GM12878 (cell line): ENCODE measurements around the gene BOLA1. TPM values are rescaled to one million over a fixed set of nuclear protein-coding genes. Genes with fewer than 3 reads are reported as not detected.

Experiments
- CBX5 ChIP-seq: sonication (generic); IDR thresholded peaks from 2 replicates; pipeline ENCODE4 v1.6.1; 2016; ENCODE audit warnings: low read depth, moderate library complexity, mild to moderate bottlenecking, inconsistent platforms
- CEBPZ ChIP-seq: fragments of 150-350 bp; IDR thresholded peaks from 2 replicates; pipeline ENCODE4 v1.6.1; 2016; ENCODE audit warnings: low read depth, low read length
- CUX1 ChIP-seq: IDR thresholded peaks from 2 replicates; pipeline ENCODE4 v1.6.1; 2012; ENCODE audit warnings: improper control_type of control experiment, low read depth, low read length; ENCODE audit not compliant: insufficient replicate concordance
- EED ChIP-seq: sonication (generic); IDR thresholded peaks from 2 replicates; pipeline ENCODE4 v1.6.1; 2016; ENCODE audit warnings: antibody characterized with exemption, low read depth
- ETV6 ChIP-seq, 2 experiments: fragments of 450-650 bp in 1 of 2; IDR thresholded peaks in 1 of 2; conservative IDR thresholded peaks in 1 of 2; 2 replicates each; pipeline ENCODE4 v1.6.1; 2014; ENCODE audit warnings: antibody characterized with exemption in 1 of 2, borderline replicate concordance in 1 of 2, low read depth in 1 of 2, mild to moderate bottlenecking in 1 of 2, moderate library complexity in 1 of 2
- FOXM1 ChIP-seq: IDR thresholded peaks from 2 replicates; pipeline ENCODE4 v1.6.1; 2012; ENCODE audit warnings: low read depth, mild to moderate bottlenecking, inconsistent platforms, low read length, moderate library complexity
- GABPA ChIP-seq: IDR thresholded peaks from 2 replicates; pipeline ENCODE4 v1.6.1; 2014; ENCODE audit warnings: antibody characterized with exemption, low read depth, mild to moderate bottlenecking, inconsistent platforms
- JUND ChIP-seq: IDR thresholded peaks from 2 replicates; pipeline ENCODE4 v1.6.1; 2012; ENCODE audit warnings: low read depth, mild to moderate bottlenecking, low read length, improper control_type of control experiment, moderate library complexity
- KDM1A ChIP-seq: fragments of 200-600 bp; sonication (generic); IDR thresholded peaks from 2 replicates; pipeline ENCODE4 v1.6.1; 2016; ENCODE audit warnings: borderline replicate concordance
- NRF1 ChIP-seq: conservative IDR thresholded peaks from 2 replicates; pipeline ENCODE4 v1.6.1; 2011; ENCODE audit warnings: mild to moderate bottlenecking, low read depth, low read length, improper control_type of control experiment
- SPI1 ChIP-seq: IDR thresholded peaks from 2 replicates; pipeline ENCODE4 v1.6.1; 2011; ENCODE audit warnings: low read depth, mild to moderate bottlenecking, low read length, moderate library complexity, borderline replicate concordance; ENCODE audit not compliant: insufficient read depth
- STAT1 ChIP-seq: fragments of 450-650 bp; conservative IDR thresholded peaks from 2 replicates; pipeline ENCODE4 v1.6.1; 2014; ENCODE audit warnings: antibody characterized with exemption, mild to moderate bottlenecking
- STAT3 ChIP-seq: IDR thresholded peaks from 2 replicates; pipeline ENCODE4 v1.6.1; 2011; ENCODE audit warnings: low read depth, low read length, improper control_type of control experiment
- SUPT20H ChIP-seq: IDR thresholded peaks from 2 replicates; pipeline ENCODE4 v1.6.1; 2011; ENCODE audit warnings: low read depth, mild to moderate bottlenecking, low read length, moderate library complexity, borderline replicate concordance; ENCODE audit not compliant: control insufficient read depth
- USF1 ChIP-seq: IDR thresholded peaks from 2 replicates; pipeline ENCODE4 v1.6.1; 2011; ENCODE audit warnings: borderline replicate concordance, low read depth, mild to moderate bottlenecking, moderate library complexity, mixed read lengths, low read length; ENCODE audit not compliant: insufficient read depth; ENCODE audit errors: extremely low read length
- ZBED1 ChIP-seq: IDR thresholded peaks from 2 replicates; pipeline ENCODE4 v1.6.1; 2016; ENCODE audit warnings: borderline replicate concordance
- polyA plus RNA-seq, 11 experiments: library from polyadenylated mRNA; depleted of rRNA in 4 of 11; unstranded in 6 of 11; stranded (reverse) in 5 of 11; fragments of >200 nt; fragmentation: Nextera tagmentation in 4 of 11; fragmentation: Illumina TruSeq in 1 of 11; extraction: Ambion mirVana in 4 of 11; extraction: Trizol in 1 of 11; gene quantifications; 1 replicate in 1 of 11; 2 replicates in 10 of 11; pipeline versions ENCODE4 v1.2.1 to v1.2.3, GENCODE V29; 2011 to 2016; ENCODE audit warnings: inconsistent platforms in 2 of 11, missing spikeins in 2 of 11, low read depth in 1 of 11
- total RNA-seq, 4 experiments: library from RNA; depleted of rRNA in 3 of 4; stranded (reverse); fragments of >200 nt in 3 of 4; fragmentation: Illumina TruSeq in 1 of 4; extraction: Trizol in 1 of 4; gene quantifications; 2 replicates each; pipeline versions ENCODE4 v1.2.1 to v1.2.3, GENCODE V29; 2013 to 2021

BOLA1 gene
- total and polyA plus RNA-seq, 10 of the 15 experiments (the other 5 are each of a cell fraction or from before 2014, with no cell fraction given): 0.74 to 18.7 (median 11.3) TPM

DNA sequence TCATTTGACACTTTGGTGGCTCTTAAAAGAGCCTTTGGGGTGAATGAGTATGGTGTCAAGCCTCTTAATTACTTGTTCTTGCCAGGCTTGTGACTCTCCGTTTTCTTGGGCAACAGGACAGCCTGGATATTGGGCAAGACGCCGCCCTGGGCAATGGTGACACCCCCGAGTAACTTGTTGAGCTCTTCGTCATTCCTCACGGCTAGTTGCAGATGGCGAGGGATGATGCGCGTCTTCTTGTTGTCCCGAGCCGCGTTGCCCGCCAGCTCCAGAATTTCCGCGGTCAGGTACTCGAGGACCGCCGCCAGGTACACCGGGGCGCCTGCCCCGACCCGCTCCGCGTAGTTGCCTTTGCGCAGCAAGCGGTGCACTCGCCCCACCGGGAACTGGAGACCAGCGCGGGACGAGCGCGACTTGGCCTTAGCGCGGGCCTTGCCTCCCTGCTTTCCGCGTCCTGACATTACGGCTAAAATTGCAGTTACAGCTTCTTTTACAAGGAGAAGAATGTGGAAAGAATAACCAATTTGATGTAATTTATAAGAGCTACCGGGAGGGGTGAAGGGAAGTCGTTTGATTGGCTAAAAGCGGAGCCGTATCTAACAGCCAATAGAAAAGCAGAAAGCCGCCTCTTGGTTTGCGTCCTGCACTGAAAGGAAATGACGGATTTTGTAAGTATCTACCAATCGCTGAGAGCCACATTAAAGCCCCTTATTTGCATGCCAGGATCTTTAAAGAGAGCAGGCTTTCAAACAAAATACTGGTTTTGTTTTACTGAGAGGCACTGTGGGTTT lies 11.7 kb upstream of the BOLA1 start (continued):
- TF ChIP-seq GABPA (peak; percentile 42; the same call in 1 of the 2 replicates), EED (no peak), CEBPZ (no peak), SUPT20H (no peak), FOXM1 (no peak; the same call in 1 of the 2 replicates), STAT1 (0 out of 2 replicates have a peak, but pooled peaks have one; percentile 46), CUX1 (no peak), CBX5 (no peak), ETV6 (conservative IDR thresholded peaks at IDR 0.05 in 1 of 2, IDR thresholded peaks at IDR 0.05 in 1 of 2; ENCODE audit: borderline replicate concordance in 1 of 2, low read depth in 1 of 2) (0 out of 4 replicates have a peak, but pooled peaks of 1 of the 2 experiments have one; percentile 3), NRF1 (no peak), SPI1 (0 out of 2 replicates have a peak, but pooled peaks have one; percentile 2), KDM1A (no peak), USF1 (no peak), JUND (no peak), ZBED1 (peak; percentile 51), STAT3 (no peak)
